LNCAP (cell line): ENCODE data around the gene TDP2.

Experiments
- TF ChIP-seq, protein P1 (sequence below): fragments of 450-650 bp; IDR thresholded peaks from 2 replicates; pipeline ENCODE4 v1.5.1; 2017; ENCODE audit warnings: mild to moderate bottlenecking

The TDP2 gene

DNA sequence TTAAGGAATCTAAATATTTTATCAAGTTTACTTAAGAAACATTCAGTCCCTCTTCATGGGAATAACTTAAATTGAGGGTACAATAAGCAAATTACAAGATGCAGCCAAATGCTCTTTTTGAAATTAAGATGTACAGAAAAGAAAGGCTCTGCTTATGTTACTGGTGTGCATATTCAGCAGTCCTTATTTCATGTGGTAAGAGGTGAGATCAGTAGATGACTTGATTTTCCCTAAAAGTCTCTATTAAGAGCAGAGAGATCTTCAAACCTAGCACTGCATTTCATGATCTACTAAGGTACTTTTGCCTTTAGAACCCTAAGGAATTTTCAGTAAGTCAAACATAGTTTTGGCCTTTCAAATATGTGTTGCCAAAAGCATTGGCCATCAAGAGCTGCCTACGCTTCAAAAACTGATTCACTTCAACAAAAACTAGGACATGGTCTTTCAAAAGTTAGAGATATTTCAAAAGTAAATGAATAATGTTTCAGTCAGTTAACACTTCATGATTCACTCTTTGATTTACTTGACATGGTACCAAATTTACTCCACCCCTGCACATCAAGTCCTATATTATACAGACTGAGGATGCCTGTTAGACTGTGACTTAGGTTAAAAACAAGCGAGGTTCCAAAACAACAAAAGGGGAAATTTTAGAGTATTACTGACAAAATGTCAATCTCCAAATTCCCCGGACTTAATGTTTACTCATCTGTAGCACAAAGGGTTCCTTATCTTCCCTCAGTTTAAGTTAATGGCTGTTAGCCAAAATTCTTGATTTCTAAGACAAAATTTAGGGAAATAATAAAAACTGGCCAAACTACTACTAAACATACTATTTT is 33.0 kb upstream of the TDP2 start:
- TF ChIP-seq, protein P1, sequence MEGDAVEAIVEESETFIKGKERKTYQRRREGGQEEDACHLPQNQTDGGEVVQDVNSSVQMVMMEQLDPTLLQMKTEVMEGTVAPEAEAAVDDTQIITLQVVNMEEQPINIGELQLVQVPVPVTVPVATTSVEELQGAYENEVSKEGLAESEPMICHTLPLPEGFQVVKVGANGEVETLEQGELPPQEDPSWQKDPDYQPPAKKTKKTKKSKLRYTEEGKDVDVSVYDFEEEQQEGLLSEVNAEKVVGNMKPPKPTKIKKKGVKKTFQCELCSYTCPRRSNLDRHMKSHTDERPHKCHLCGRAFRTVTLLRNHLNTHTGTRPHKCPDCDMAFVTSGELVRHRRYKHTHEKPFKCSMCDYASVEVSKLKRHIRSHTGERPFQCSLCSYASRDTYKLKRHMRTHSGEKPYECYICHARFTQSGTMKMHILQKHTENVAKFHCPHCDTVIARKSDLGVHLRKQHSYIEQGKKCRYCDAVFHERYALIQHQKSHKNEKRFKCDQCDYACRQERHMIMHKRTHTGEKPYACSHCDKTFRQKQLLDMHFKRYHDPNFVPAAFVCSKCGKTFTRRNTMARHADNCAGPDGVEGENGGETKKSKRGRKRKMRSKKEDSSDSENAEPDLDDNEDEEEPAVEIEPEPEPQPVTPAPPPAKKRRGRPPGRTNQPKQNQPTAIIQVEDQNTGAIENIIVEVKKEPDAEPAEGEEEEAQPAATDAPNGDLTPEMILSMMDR = no peak

DNA sequence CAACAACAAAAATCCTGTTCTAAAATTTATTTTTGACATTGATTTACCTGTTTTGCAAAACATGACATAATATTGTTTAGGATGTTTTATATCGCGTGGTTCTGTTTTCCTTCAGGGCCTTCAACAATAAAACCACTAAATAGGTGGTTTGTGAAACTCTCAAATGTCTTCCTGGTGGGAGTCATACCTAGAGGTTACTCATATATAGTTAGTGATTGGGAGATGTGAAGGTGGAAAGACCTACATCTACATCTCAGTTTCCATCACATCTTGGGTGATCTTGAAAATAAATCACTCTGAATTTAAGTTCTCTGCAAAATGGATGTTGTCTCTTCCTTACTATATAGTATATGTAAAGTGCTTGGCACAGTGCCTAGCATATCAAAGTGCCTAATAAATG is 29.4 kb upstream of the TDP2 start:
- TF ChIP-seq, protein P1 = no peak

DNA sequence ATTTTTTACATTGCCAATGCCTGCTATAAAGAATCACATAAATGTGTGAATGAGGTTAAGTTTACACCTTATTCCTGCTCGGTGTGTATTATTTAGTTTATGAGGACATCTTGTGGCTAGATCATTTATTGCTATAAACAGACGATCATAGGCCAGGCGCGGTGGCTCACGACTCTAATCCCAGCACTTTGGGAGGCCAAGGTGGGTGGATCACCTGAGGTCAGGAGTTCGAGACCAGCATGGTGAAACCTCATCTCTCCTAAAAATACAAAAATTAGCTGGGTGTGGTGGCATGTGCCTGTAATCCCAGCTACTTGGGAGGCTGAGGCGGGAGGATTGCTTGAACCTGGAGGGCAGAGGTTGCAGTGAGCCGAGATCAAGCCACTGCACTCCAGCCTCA is 28.9 kb upstream of the TDP2 start:
- TF ChIP-seq, protein P1 = peak; percentile 52; the same call in 1 of the 2 replicates

DNA sequence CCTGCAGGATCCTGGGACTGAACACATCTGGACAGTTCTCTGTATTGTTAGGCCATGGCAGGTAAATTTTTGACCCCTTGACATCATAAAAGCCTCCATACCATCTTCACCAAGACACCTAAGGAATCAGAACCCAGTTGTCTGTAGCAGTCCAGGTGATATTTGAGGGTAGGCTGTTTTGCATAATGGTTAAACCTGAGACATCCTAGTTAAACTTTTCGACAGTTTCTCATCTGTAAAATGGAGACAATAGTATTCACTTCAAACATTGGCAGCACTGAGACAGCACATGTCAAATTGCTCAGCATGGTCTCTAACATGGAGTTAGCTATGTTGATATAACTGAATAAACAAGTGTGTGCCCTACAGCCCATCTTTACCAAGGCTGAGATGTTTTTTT is 27.5 kb upstream of the TDP2 start:
- TF ChIP-seq, protein P1 = no peak

DNA sequence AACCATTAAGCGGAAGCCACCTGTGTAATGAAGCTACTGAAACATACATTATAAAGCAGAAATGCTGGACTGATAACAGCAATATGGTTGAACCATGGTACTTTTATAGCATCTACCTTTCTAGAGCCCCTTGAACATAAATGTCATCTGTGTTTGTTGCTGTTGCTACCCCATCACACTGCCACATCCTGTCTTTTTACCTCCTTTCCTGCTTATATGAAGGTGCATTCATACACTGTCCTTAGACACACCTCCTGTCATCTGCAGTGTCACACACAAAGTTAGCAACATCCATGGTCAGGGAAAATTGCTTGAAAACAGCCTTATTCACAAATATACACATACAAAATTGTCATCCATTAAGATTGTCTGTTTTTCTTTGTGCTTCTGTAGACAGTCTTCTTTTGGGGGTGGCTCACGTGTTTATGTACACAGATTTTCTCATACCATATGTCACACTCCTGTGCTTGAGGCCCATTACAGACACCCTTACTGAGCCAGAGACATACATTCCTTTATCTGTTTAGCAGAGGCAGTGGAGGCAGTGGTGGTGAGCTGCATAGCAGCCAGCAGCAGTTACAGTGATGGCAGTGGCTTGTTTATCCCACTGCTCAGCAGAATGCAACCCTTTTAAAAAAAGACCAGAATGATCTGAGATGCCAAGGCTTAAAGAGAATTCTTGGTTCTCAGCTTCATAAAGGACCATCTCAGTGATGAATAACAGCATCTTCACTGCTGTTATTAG is 26.3 kb upstream of the TDP2 start:
- TF ChIP-seq, protein P1 = no peak

DNA sequence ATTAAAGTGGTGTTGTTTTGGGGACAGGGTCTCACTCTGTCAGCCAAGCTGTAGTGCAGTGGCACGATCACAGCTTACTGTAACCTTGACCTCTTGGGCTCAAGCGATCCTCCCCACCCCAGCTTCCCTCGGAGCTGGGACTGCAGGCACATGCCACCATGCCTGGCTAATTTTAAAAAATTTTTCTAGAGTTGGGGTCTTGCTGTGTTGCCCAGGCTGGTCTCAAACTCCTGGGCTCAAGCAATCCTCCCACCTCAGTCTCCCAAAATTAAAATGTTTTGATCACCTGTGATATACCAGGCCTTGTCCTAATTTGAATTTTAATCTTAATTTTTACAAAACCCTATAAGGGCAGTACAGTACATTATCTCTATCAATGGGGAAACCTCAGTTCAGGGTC is 25.7 kb upstream of the TDP2 start:
- TF ChIP-seq, protein P1 = no peak

DNA sequence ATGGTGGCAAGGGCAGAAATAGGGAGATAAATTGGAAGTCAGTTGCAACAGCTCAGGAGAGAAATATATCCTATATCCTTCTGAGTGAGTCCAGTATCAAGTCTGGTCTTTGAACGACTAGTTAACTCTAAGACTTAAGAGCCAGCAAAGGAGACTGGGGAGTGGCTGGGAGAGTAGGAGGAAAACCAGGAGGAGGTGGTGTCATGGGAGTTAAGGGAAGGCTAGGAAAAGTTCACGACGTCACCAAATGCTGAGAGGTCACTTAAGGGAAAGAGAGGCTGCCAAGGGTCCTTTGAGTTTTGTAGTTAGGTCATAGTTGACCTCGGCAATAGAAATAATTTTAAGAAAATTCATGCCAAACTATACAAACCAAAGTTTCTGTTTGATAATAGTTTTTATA is 25.3 kb upstream of the TDP2 start:
- TF ChIP-seq, protein P1 = no peak
